HG03095 (cell line): ENCODE measurements around the gene IMPDH2.
A peak's percentile ranks its signal among the peaks of the same experiment; 100 is the strongest.

ENCODE experiments used
- ATAC-seq: cut with Tn5 transposase; IDR thresholded peaks from one replicate; pipeline ENCODE4 v1.9.1; 2021; ENCODE audit warnings: moderate library complexity; ENCODE audit not compliant: unreplicated experiment

Gene IMPDH2

DNA sequence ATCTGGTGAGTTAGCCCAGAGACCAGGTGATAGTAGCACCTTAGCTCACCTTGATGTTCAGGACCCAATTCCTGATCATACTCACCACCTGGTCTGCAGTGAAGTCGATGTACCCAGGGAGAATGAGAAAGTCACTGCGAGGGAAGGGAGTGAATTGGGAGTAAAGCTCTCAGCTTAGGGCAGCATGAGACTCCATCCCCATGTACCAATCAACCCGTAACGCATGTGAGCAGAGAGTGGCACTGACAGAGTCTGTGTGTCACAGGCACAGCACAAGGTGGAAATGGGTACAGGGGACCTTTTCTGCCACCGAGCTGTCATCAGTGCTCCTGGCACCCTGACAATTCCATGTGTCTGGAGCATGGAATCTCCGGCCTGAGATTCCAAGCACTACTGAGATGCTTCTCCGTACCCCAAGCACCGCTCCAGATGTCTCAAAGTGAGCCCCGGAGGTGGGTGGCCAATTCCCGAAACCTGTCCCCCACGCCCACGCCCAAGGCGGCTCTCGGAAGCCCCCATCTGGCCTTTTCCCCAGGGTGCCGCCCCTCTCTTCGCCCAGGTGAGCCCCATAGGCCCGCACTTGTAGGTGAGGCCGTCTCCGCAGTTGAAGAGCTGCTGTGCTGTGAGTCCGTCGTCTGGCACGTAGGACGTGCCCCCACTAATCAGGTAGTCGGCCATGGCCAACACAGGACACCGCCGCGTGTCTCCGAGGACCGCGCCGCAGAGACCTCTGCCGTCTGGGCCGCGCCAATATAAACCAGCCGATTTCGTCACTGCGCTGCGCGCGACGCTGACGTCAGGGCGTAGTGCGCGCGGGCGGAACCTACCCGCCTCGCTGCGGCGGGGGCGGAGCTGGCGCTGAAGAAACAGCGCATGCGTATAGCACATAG is at the start of gene IMPDH2:
Gene IMPDH2, minus strand, starts transcription at position 726 of the 890 bp plus-strand sequence. Its CDS starts 48 bp downstream, at position 678.
- peak; percentile 82 for ATAC-seq

- ATAC-seq, result no peak
Observed at GRCh38 chr3:49076646-49077045, 47.4 kb upstream of the IMPDH2 start.

GRCh38 chr3:49076116-49076515 is 46.9 kb upstream of the IMPDH2 start:
- ATAC-seq, result no peak

- no peak for ATAC-seq
Observed at GRCh38 chr3:49058011-49058410, 28.8 kb upstream of the IMPDH2 start.

GRCh38 chr3:49057268-49057667 is 28.1 kb upstream of the IMPDH2 start:
- ATAC-seq, result no peak

- no peak for ATAC-seq
Observed at GRCh38 chr3:49054344-49054862, 25.2 kb upstream of the IMPDH2 start.

GRCh38 chr3:49053543-49053942 is 24.3 kb upstream of the IMPDH2 start:
- no peak for ATAC-seq

- no peak for ATAC-seq
Observed at GRCh38 chr3:49035281-49035680, 6.1 kb upstream of the IMPDH2 start.

GRCh38 chr3:49034650-49035049 is 5.5 kb upstream of the IMPDH2 start:
- no peak for ATAC-seq

GRCh38 chr3:49032646-49033304 is 3.6 kb upstream of the IMPDH2 start:
- ATAC-seq, result no peak

- no peak for ATAC-seq
Observed at GRCh38 chr3:49030321-49030720, 1.1 kb upstream of the IMPDH2 start.

DNA sequence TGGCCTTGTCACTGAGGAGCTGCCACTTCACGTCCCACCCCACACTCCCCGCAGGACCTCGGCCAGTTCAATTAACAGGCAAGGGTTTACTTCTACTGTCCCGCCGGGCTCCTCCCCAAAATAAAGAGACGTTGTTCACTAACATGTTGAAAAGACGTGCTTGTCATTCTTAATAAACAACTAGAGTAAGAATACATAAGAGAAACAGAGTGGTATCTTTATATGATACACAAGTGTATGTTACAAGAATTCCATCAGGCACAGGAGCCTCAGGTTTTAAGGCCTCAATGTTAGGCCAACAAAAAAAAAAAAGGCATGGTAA is 326 bp upstream of the IMPDH2 start:
- ATAC-seq, result no peak

- ATAC-seq, result no peak
Observed at GRCh38 chr3:49028298-49028672, 913 bp downstream of the IMPDH2 start.

GRCh38 chr3:49027634-49028033 is 1.6 kb downstream of the IMPDH2 start:
- no peak for ATAC-seq

DNA sequence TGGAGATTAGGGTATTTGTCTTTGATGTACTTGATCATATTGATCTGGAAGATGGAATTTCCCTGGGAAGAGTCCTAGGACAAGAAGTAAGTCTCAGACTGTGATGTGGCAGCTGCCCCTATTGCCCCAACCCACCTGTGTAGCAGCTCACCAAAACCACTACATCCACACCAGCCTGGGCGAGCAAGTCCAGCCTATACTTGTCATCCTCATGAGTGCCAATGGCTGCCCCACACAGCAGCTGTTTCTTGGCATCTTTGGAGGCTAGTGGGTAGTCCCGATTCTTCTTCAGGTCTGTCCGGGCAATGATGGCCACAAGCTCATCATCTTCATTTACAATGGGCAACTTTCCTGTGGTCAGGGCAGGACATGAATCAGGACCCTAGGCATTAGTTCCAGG is 2.7 kb downstream of the IMPDH2 start:
- no peak for ATAC-seq

- ATAC-seq, result no peak
Observed at GRCh38 chr3:49025793-49026520, 3.2 kb downstream of the IMPDH2 start.

- ATAC-seq, result no peak
Observed at GRCh38 chr3:49025005-49025792, 4.0 kb downstream of the IMPDH2 start.

GRCh38 chr3:49024449-49024848 is 4.7 kb downstream of the IMPDH2 start:
- no peak for ATAC-seq

GRCh38 chr3:49023775-49024174 is 5.4 kb downstream of the IMPDH2 start:
- ATAC-seq, result no peak

DNA sequence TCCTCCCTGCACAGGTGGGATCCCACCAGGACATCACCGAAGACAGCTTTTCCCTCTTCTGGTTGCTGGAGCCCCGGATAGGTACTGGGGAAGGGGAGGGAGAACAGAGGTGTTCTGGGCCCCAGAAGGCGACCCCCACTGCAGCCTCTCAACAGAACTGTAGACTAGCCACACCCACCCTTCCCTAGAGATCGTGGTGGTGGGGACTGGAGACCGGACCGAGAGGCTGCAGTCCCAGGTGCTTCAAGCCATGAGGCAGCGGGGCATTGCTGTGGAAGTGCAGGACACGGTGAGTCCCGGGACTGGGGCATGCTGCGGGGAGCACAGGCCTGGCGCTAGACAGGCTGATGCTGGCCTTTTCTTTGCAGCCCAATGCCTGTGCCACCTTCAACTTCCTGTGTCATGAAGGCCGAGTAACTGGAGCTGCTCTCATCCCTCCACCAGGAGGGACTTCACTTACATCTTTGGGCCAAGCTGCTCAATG is 6.5 kb downstream of the IMPDH2 start:
- no peak for ATAC-seq
